PC-3 (cell line): ENCODE results near the gene CLEC16A. TPM values are rescaled to one million over a fixed set of nuclear protein-coding genes. Genes with fewer than 3 reads are reported as not detected.

Experiments used
- ATAC-seq: fragments of 200-7000 bp; cut with Tn5 transposase; 2 replicates; pipeline ENCODE4 v1.9.1; 2020; ENCODE audit warnings: mild to moderate bottlenecking, moderate library complexity
- BruUV-seq: library from RNA; stranded (reverse); fragments of 400-500 nt; replicated peaks from 2 replicates; lab custom pipeline; 2021; lab: Mats Ljungman, UMichigan
- CTCF ChIA-PET: fragments of 300-600 bp; sonication (Branson Sonifier 250); formaldehyde crosslinking; loops from one replicate; lab custom pipeline; 2022; ENCODE audit warnings: antibody characterized with exemption; lab: Charles Lee
- POLR2A ChIA-PET: fragments of 300-600 bp; sonication (Branson Sonifier 250); formaldehyde crosslinking; loops from one replicate; lab custom pipeline; 2022; ENCODE audit warnings: antibody characterized with exemption; ENCODE audit not compliant: unreplicated experiment; lab: Charles Lee
- DNase-seq: peaks from one replicate; pipeline ENCODE4 v3.0.0-alpha.2; 2015
- H2AFZ ChIP-seq: fragments of 300-600 bp; sonication (generic); 2 replicates; pipeline ENCODE4 v1.6.0; 2016; ENCODE audit warnings: antibody characterized with exemption, low read length
- H3F3A ChIP-seq: fragments of 300-600 bp; sonication (generic); one replicate; pipeline ENCODE4 v1.6.0; 2017; ENCODE audit warnings: antibody characterized with exemption, low read length, control low read depth, mild to moderate bottlenecking; ENCODE audit not compliant: unreplicated experiment
- H3K27ac ChIP-seq: fragments of 300-600 bp; sonication (generic); 2 replicates; pipeline ENCODE4 v1.5.1; 2016; ENCODE audit warnings: mild to moderate bottlenecking, low read length
- H3K27me3 ChIP-seq: fragments of 300-600 bp; sonication (generic); 2 replicates; pipeline ENCODE4 v1.6.1; 2016; ENCODE audit warnings: low read length, mixed read lengths
- H3K36me3 ChIP-seq: fragments of 300-600 bp; sonication (generic); 2 replicates; pipeline ENCODE4 v1.6.1; 2016; ENCODE audit warnings: low read depth, mixed run types, low read length, mixed read lengths
- H3K4me1 ChIP-seq: fragments of 300-600 bp; sonication (generic); 2 replicates; pipeline ENCODE4 v1.5.1; 2016; ENCODE audit warnings: low read length; ENCODE audit not compliant: insufficient read depth
- H3K4me2 ChIP-seq: fragments of 300-600 bp; sonication (generic); 2 replicates; pipeline ENCODE4 v1.6.0; 2016; ENCODE audit warnings: low read length
- H3K4me3 ChIP-seq: fragments of 300-600 bp; sonication (generic); 2 replicates; pipeline ENCODE4 v1.5.1; 2016; ENCODE audit warnings: mild to moderate bottlenecking, low read length, mixed read lengths
- H3K79me2 ChIP-seq: fragments of 300-600 bp; sonication (generic); 2 replicates; pipeline ENCODE4 v1.6.1; 2017; ENCODE audit warnings: low read length, mixed read lengths
- H3K9ac ChIP-seq: fragments of 300-600 bp; sonication (generic); 2 replicates; pipeline ENCODE4 v1.6.0; 2016; ENCODE audit warnings: mild to moderate bottlenecking, low read length
- H3K9me2 ChIP-seq: fragments of 300-600 bp; sonication (generic); replicated peaks from 2 replicates; pipeline ENCODE4 v1.6.1; 2016; ENCODE audit warnings: mixed run types, low read length, mixed read lengths
- H3K9me3 ChIP-seq: fragments of 300-600 bp; sonication (generic); 2 replicates; pipeline ENCODE4 v1.6.1; 2016; ENCODE audit warnings: low read length, mixed read lengths
- H4K20me1 ChIP-seq: fragments of 300-600 bp; sonication (generic); 2 replicates; pipeline ENCODE4 v1.6.1; 2016; ENCODE audit warnings: low read length, mixed read lengths
- EZH2 ChIP-seq: fragments of 300-600 bp; sonication (generic); IDR thresholded peaks from one replicate; pipeline ENCODE4 v1.6.1; 2017; ENCODE audit warnings: antibody characterized with exemption, mild to moderate bottlenecking, low read length; ENCODE audit not compliant: unreplicated experiment
- EZH2phosphoT487 ChIP-seq: fragments of 300-600 bp; sonication (generic); IDR thresholded peaks from 2 replicates; pipeline ENCODE4 v1.6.1; 2018; ENCODE audit warnings: mild to moderate bottlenecking, antibody characterized with exemption, low read length, borderline replicate concordance
- intact Hi-C: fragments of 100-400 bp; cut with micrococcal nuclease; formaldehyde crosslinking; loops from 2 replicates; pipeline ENCODE4 v1.9.0; 2023
- total RNA-seq: library from RNA; depleted of rRNA; stranded (reverse); fragments of >200 nt; gene quantifications from 2 replicates; pipeline ENCODE4 v1.2.3, GENCODE V29; 2014
- TF ChIP-seq, protein P1 (sequence below): fragments of 300-600 bp; sonication (generic); conservative IDR thresholded peaks from 2 replicates; pipeline ENCODE4 v1.5.1; 2017; ENCODE audit warnings: antibody characterized with exemption, low read depth, mild to moderate bottlenecking, low read length

Gene CLEC16A
- total RNA-seq, 1 experiment from 2014 or later, result 9.5 TPM

DNA sequence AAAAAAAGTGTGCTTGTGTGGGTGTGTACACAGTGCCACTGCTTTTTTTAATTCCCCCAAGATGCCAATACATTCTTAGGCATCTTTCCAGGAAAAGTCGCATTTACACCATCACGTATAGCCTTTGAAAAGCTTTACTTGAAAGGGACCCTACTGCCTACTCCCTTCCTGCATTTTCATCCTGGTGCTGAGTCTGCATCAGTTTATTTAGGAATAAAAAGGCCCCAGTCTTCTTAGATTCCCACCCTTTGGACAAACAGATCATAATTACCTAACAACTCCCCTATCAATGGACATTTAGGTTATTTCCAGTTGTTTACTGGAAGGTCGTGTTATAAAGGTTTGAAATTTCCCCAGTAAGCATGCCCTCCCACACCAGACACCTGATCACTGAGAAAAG, 54.9 kb downstream of the CLEC16A start:
- ATAC-seq (no peak), DNase-seq (no peak)
- no peak overlapping the region for H2AFZ ChIP-seq
- no peak for TF ChIP-seq EZH2phosphoT487
- TF ChIP-seq, protein P1, sequence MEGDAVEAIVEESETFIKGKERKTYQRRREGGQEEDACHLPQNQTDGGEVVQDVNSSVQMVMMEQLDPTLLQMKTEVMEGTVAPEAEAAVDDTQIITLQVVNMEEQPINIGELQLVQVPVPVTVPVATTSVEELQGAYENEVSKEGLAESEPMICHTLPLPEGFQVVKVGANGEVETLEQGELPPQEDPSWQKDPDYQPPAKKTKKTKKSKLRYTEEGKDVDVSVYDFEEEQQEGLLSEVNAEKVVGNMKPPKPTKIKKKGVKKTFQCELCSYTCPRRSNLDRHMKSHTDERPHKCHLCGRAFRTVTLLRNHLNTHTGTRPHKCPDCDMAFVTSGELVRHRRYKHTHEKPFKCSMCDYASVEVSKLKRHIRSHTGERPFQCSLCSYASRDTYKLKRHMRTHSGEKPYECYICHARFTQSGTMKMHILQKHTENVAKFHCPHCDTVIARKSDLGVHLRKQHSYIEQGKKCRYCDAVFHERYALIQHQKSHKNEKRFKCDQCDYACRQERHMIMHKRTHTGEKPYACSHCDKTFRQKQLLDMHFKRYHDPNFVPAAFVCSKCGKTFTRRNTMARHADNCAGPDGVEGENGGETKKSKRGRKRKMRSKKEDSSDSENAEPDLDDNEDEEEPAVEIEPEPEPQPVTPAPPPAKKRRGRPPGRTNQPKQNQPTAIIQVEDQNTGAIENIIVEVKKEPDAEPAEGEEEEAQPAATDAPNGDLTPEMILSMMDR, result no peak
- no peak for TF ChIP-seq EZH2
- no peaks in the 10 kb centered on the region for H4K20me1 ChIP-seq
- intact Hi-C loops, result no loop called here
- no peaks in the 10 kb centered on the region for H3K9me2 ChIP-seq
- no peak overlapping the region for H3K27ac ChIP-seq
- BruUV-seq, result no TSS peak
- H3K9ac ChIP-seq, result no peak overlapping the region
- ChIA-PET CTCF (no interaction called here), POLR2A (no interaction called here)
- H3K4me3 ChIP-seq, result no peak overlapping the region
- H3K4me2 ChIP-seq, result no peak overlapping the region
- no peaks in the 10 kb centered on the region for H3K27me3 ChIP-seq
- no peaks in the 10 kb centered on the region for H3K36me3 ChIP-seq
- H3F3A ChIP-seq, result no peaks in the 10 kb centered on the region
- no peaks in the 10 kb centered on the region for H3K79me2 ChIP-seq
- no peaks in the 10 kb centered on the region for H3K4me1 ChIP-seq
- H3K9me3 ChIP-seq, result no peaks in the 10 kb centered on the region

DNA sequence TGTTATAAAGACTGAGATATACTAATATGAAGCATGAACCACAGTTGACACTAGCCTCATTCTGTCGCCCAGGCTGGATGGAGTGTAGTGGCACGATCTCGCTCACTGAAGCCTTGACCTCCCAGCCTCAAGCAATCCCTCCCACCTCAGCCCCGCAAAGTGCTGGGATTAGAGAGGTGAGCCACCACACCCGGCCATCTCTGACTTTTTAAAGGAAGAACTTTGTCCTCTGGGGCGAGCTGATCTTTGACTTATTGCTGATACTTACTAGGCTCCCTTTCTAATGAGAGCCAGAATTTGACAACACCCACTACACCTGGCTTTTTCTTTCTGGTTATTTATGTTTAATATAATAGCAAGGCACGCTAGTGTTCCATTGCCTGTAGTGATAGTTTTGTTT, 57.2 kb downstream of the CLEC16A start:
- H2AFZ ChIP-seq, result no peak overlapping the region
- ChIA-PET POLR2A (no interaction called here), CTCF (no interaction called here)
- no peaks in the 10 kb centered on the region for H3K9me2 ChIP-seq
- H3K9me3 ChIP-seq, result no peaks in the 10 kb centered on the region
- no peaks in the 10 kb centered on the region for H4K20me1 ChIP-seq
- intact Hi-C loops, result no loop called here
- H3F3A ChIP-seq, result no peaks in the 10 kb centered on the region
- BruUV-seq, result no TSS peak
- peaks cover 12% of the 10 kb centered on the region; the same call in 1 of the 2 replicates for H3K4me1 ChIP-seq
- DNase-seq (no peak), ATAC-seq (no peak)
- H3K79me2 ChIP-seq, result no peaks in the 10 kb centered on the region
- H3K4me2 ChIP-seq, result no peak overlapping the region
- H3K9ac ChIP-seq, result no peak overlapping the region
- TF ChIP-seq, protein P1, result no peak
- TF ChIP-seq EZH2phosphoT487 (no peak), EZH2 (no peak)
- no peaks in the 10 kb centered on the region for H3K27me3 ChIP-seq
- no peak overlapping the region for H3K27ac ChIP-seq
- H3K4me3 ChIP-seq, result no peak overlapping the region
- H3K36me3 ChIP-seq, result no peaks in the 10 kb centered on the region

DNA sequence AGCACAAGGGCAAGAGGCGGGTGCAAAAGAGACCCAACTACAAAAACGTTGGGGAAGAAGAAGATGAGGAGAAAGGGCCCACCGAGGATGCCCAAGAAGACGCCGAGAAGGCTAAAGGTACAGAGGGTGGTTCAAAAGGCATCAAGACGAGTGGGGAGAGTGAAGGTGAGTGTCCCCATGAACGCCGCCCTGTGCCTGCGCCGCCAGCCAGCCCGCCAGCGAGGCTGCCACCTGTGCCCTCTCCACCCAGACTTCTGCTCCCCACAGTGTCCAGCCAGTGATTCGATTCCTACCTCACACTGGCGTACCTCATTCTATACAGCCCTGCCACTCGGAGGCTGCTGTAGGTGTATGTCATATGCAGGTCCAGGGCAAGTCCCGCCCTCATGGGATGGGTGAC, 58.8 kb downstream of the CLEC16A start:
- intact Hi-C loops, result no loop called here
- H3K27me3 ChIP-seq, result no peaks in the 10 kb centered on the region
- DNase-seq (no peak), ATAC-seq (no peak)
- H3K9me3 ChIP-seq, result no peaks in the 10 kb centered on the region
- H3K79me2 ChIP-seq, result no peaks in the 10 kb centered on the region
- ChIA-PET POLR2A (no interaction called here), CTCF (no interaction called here)
- H3K36me3 ChIP-seq, result no peaks in the 10 kb centered on the region
- H3K9ac ChIP-seq, result no peak overlapping the region
- H3K9me2 ChIP-seq, result no peaks in the 10 kb centered on the region
- peaks cover 12% of the 10 kb centered on the region; the same call in 1 of the 2 replicates for H3K4me1 ChIP-seq
- no peak overlapping the region for H3K4me3 ChIP-seq
- no peak overlapping the region for H3K4me2 ChIP-seq
- H3K27ac ChIP-seq, result no peak overlapping the region
- no peak for TF ChIP-seq EZH2phosphoT487
- TF ChIP-seq EZH2, result no peak
- TF ChIP-seq, protein P1, result no peak
- H3F3A ChIP-seq, result no peaks in the 10 kb centered on the region
- H4K20me1 ChIP-seq, result no peaks in the 10 kb centered on the region
- no TSS peak for BruUV-seq
- H2AFZ ChIP-seq, result no peak overlapping the region
